Endothelial cell of umbilical vein (primary cell): ENCODE measurements around the gene PRKAR1A.
A peak's percentile ranks its signal among the peaks of the same experiment; 100 is the strongest.

Source experiments
- EZH2 ChIP-seq: IDR thresholded peaks from 2 replicates; pipeline ENCODE4 v1.6.1; 2012; ENCODE audit warnings: borderline replicate concordance, low read depth, mild to moderate bottlenecking, moderate library complexity, low read length, inconsistent platforms; ENCODE audit not compliant: severe bottlenecking
- FOS ChIP-seq: IDR thresholded peaks from 2 replicates; pipeline ENCODE4 v1.6.1; 2011; ENCODE audit warnings: mild to moderate bottlenecking, low read length, moderate library complexity, borderline replicate concordance; ENCODE audit not compliant: insufficient read depth
- POLR2A ChIP-seq: IDR thresholded peaks from 2 replicates; pipeline ENCODE4 v1.6.1; 2012; ENCODE audit warnings: low read depth, mild to moderate bottlenecking, control low read depth, low read length
- TF ChIP-seq, protein P1 (sequence below), 2 donors: IDR thresholded peaks; 1 replicate in 1 of 2; 2 replicates in 1 of 2; pipeline ENCODE4 v1.5.1; 2011; ENCODE audit warnings: low read length in 2 of 2, mild to moderate bottlenecking in 2 of 2, moderate library complexity in 2 of 2, control low read depth in 1 of 2, inconsistent platforms in 1 of 2, low read depth in 1 of 2; ENCODE audit not compliant: insufficient read depth in 1 of 2; ENCODE audit errors: extremely low read depth in 1 of 2

DNA sequence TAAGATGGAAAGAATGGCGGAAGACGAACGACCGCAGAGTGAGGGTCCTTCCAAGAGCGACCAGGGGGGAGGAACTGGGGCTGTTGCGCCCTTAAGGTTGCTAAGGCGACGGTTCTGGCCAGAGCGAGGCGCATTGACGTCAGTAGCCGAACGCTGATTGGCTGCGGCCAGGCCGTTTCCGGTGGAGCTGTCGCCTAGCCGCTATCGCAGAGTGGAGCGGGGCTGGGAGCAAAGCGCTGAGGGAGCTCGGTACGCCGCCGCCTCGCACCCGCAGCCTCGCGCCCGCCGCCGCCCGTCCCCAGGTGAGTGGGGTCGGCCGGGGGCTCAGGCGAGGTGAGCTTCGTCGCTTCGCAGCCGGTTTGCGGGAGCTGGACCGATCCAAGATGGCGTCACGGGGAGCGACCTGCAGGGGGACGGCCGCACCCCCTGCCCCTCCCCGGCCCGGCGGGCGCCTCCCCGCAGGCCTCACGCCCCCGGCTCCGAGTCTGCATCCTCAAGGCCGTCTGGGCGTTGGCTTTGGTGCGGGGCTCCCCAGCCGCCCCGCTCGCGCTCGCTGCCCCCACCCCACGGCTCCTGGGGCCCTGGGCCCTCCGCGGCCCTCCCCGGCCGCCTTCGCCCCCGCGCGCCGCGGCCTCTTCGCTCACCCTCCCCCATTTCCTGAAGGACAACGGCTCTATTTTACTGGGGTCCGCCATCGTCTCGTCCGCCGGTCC, at the start of gene PRKAR1A:
- TF ChIP-seq, protein P1, sequence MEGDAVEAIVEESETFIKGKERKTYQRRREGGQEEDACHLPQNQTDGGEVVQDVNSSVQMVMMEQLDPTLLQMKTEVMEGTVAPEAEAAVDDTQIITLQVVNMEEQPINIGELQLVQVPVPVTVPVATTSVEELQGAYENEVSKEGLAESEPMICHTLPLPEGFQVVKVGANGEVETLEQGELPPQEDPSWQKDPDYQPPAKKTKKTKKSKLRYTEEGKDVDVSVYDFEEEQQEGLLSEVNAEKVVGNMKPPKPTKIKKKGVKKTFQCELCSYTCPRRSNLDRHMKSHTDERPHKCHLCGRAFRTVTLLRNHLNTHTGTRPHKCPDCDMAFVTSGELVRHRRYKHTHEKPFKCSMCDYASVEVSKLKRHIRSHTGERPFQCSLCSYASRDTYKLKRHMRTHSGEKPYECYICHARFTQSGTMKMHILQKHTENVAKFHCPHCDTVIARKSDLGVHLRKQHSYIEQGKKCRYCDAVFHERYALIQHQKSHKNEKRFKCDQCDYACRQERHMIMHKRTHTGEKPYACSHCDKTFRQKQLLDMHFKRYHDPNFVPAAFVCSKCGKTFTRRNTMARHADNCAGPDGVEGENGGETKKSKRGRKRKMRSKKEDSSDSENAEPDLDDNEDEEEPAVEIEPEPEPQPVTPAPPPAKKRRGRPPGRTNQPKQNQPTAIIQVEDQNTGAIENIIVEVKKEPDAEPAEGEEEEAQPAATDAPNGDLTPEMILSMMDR (IDR thresholded peaks at IDR 0.05; ENCODE audit: extremely low read depth in 1 of 2, insufficient read depth in 1 of 2, low read depth in 1 of 2, low read length in 2 of 2) = no peak
- peak; percentile 92 for TF ChIP-seq POLR2A
- no peak for TF ChIP-seq EZH2
- no peak for TF ChIP-seq FOS
